ENCODE results near the gene ICOSLG. TPM values are rescaled to one million over a fixed set of nuclear protein-coding genes. Genes with fewer than 3 reads are reported as not detected.

The ICOSLG gene
- total RNA-seq, 1 experiment from 2014 or later = 9.0 TPM

- Mint-ChIP-seq H3K27ac (no peak overlapping the region), H3K27me3 (ENCODE audit: low read depth) (no peaks in the 10 kb centered on the region), H3K4me1 (no peaks in the 10 kb centered on the region), H3K36me3 (no peaks in the 10 kb centered on the region), H3K9me3 (no peaks in the 10 kb centered on the region), H3K4me3 (no peak overlapping the region)
- TF ChIP-seq ZNF263 (CRISPR knock-in tag; IDR thresholded peaks at IDR 0.05; ENCODE audit: low read depth) = no peak
- no peak for TF ChIP-seq PRRX2 (CRISPR knock-in tag; IDR thresholded peaks at IDR 0.05)
- TF ChIP-seq ZNF121 (CRISPR knock-in tag; IDR thresholded peaks at IDR 0.05) = no peak
- no peak for TF ChIP-seq FOXP1 (CRISPR knock-in tag; IDR thresholded peaks at IDR 0.05; ENCODE audit: borderline replicate concordance)
- no peak for TF ChIP-seq ATF2 (CRISPR knock-in tag; IDR thresholded peaks at IDR 0.05; ENCODE audit: borderline replicate concordance, low read depth)
- TF ChIP-seq, protein P1, sequence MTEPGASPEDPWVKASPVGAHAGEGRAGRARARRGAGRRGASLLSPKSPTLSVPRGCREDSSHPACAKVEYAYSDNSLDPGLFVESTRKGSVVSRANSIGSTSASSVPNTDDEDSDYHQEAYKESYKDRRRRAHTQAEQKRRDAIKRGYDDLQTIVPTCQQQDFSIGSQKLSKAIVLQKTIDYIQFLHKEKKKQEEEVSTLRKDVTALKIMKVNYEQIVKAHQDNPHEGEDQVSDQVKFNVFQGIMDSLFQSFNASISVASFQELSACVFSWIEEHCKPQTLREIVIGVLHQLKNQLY (CRISPR knock-in tag; IDR thresholded peaks at IDR 0.05) = no peak
- no peak for TF ChIP-seq ZMAT4 (CRISPR knock-in tag; IDR thresholded peaks at IDR 0.05)
- TF ChIP-seq, protein P2, sequence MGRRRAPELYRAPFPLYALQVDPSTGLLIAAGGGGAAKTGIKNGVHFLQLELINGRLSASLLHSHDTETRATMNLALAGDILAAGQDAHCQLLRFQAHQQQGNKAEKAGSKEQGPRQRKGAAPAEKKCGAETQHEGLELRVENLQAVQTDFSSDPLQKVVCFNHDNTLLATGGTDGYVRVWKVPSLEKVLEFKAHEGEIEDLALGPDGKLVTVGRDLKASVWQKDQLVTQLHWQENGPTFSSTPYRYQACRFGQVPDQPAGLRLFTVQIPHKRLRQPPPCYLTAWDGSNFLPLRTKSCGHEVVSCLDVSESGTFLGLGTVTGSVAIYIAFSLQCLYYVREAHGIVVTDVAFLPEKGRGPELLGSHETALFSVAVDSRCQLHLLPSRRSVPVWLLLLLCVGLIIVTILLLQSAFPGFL (CRISPR knock-in tag; IDR thresholded peaks at IDR 0.05; ENCODE audit: borderline replicate concordance) = no peak
- TF ChIP-seq AFF4 (CRISPR knock-in tag; IDR thresholded peaks at IDR 0.05; ENCODE audit: borderline replicate concordance) = no peak
- no peak for TF ChIP-seq CDX4 (CRISPR knock-in tag; IDR thresholded peaks at IDR 0.05; ENCODE audit: borderline replicate concordance)
- TF ChIP-seq ZSCAN18 (CRISPR knock-in tag; IDR thresholded peaks at IDR 0.05) = no peak
- TF ChIP-seq SMAD3 (CRISPR knock-in tag; IDR thresholded peaks at IDR 0.05; ENCODE audit: borderline replicate concordance) = no peak
- TF ChIP-seq NFATC4 (CRISPR knock-in tag; IDR thresholded peaks at IDR 0.05) = no peak
- no peak for TF ChIP-seq NR3C1 (CRISPR knock-in tag; conservative IDR thresholded peaks at IDR 0.05; ENCODE audit: low read depth)
- no peak for DNase-seq (ENCODE audit: low spot score)
- CTCF ChIA-PET = interaction anchor here (1.4 kb wide), 1 partner anchor 39 kb away, joined by 4 read pairs; no protein-coding TSS in a partner anchor
- ATAC-seq = no peak
- POLR2A ChIA-PET = interaction anchor here (0.5 kb wide), 1 partner anchor 757 kb away, joined by 4 read pairs; no protein-coding TSS in a partner anchor
Measured at GRCh38 chr21:44258056-44258725, 17.4 kb upstream of the ICOSLG start.

All from WTC11 (cell line).